ENCODE measurements around the gene C10orf105. TPM values are rescaled to one million over a fixed set of nuclear protein-coding genes. Genes with fewer than 3 reads are reported as not detected.

C10orf105 gene
- total RNA-seq, 1 donor from 2014 or later, result not detected

DNA sequence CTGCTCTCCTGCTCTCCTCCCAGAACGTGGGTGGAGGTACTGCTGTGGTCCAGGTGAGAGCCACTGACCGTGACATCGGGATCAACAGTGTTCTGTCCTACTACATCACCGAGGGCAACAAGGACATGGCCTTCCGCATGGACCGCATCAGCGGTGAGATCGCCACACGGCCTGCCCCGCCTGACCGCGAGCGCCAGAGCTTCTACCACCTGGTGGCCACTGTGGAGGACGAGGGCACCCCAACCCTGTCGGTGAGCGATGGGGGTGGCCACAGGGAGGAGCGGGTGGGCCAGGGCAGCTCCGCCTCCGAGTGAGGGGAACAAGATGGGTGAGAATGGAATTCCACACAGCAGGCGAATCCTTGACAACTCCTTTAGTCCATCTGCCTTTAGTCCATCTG lies 22.1 kb upstream of the C10orf105 start:
- Mint-ChIP-seq H3K27me3 (ENCODE audit: unreplicated experiment) (peaks cover 5% of the 10 kb centered on the region), H3K4me1 (ENCODE audit: low read depth, unreplicated experiment) (peaks cover 5% of the 10 kb centered on the region), H3K4me3 (ENCODE audit: unreplicated experiment) (no peak overlapping the region), H3K27ac (ENCODE audit: unreplicated experiment) (no peak overlapping the region), H3K9me3 (ENCODE audit: unreplicated experiment) (peaks cover 6% of the 10 kb centered on the region), H3K36me3 (ENCODE audit: unreplicated experiment) (peaks cover 7% of the 10 kb centered on the region)
- no peak for DNase-seq
- TF ChIP-seq, protein P1, sequence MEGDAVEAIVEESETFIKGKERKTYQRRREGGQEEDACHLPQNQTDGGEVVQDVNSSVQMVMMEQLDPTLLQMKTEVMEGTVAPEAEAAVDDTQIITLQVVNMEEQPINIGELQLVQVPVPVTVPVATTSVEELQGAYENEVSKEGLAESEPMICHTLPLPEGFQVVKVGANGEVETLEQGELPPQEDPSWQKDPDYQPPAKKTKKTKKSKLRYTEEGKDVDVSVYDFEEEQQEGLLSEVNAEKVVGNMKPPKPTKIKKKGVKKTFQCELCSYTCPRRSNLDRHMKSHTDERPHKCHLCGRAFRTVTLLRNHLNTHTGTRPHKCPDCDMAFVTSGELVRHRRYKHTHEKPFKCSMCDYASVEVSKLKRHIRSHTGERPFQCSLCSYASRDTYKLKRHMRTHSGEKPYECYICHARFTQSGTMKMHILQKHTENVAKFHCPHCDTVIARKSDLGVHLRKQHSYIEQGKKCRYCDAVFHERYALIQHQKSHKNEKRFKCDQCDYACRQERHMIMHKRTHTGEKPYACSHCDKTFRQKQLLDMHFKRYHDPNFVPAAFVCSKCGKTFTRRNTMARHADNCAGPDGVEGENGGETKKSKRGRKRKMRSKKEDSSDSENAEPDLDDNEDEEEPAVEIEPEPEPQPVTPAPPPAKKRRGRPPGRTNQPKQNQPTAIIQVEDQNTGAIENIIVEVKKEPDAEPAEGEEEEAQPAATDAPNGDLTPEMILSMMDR (IDR thresholded peaks at IDR 0.05; ENCODE audit: partially characterized antibody, unreplicated experiment), result no peak

DNA sequence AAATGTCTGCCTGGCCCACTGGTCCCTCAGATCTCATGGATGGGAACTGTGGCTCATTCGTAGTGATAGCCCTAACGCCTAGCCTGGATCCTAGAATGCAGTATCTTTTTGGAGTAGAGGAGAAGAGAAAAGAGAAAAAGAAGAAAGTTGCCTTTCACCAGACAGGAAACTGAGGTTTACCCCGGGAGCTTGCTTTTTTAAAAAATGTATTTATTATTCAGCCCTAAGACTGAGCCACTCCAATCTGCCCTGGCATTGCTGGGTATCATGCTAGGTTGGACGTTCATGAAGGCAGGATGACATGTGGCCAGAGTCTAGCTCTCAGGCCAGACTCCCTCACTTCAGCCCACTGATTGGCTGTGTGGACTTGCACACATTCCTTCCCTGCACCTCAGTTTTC lies 21.5 kb upstream of the C10orf105 start:
- Mint-ChIP-seq H3K27ac (ENCODE audit: unreplicated experiment) (no peak overlapping the region), H3K9me3 (ENCODE audit: unreplicated experiment) (peaks cover 7% of the 10 kb centered on the region), H3K36me3 (ENCODE audit: unreplicated experiment) (peaks cover 7% of the 10 kb centered on the region), H3K4me1 (ENCODE audit: low read depth, unreplicated experiment) (peaks cover 6% of the 10 kb centered on the region), H3K27me3 (ENCODE audit: unreplicated experiment) (peaks cover 5% of the 10 kb centered on the region), H3K4me3 (ENCODE audit: unreplicated experiment) (no peak overlapping the region)
- DNase-seq, result no peak
- TF ChIP-seq, protein P1 (IDR thresholded peaks at IDR 0.05; ENCODE audit: partially characterized antibody, unreplicated experiment), result no peak

DNA sequence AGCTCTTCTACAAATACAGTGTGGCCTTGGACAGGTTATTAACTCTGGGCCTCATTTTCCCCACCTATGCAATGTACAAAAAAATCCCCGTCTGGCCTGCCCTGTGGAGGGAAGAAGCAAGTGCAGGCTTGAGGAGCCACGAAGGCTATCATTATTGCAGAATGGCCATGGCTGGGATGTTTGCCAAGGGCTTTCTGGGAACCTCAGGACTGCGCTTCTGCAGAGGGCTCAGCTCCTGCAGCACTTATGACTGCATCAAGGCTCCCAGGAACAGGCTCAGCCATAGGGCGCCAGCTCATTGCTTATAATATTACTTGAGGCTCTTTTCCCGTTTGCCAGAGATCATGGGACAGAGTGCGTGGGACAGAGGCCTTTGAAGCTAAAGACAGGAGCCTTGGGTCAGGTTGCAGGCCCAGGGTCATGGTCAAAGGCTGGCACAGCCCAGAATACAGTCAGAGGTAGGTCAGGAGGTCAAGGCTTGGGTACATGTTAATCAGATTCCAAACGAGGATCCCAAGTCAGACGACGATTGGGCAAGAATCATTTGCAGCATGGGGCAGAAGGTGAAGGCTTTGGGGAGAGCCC lies 20.6 kb upstream of the C10orf105 start:
- H3K27me3 Mint-ChIP-seq (ENCODE audit: unreplicated experiment), result peaks cover 5% of the 10 kb centered on the region

DNA sequence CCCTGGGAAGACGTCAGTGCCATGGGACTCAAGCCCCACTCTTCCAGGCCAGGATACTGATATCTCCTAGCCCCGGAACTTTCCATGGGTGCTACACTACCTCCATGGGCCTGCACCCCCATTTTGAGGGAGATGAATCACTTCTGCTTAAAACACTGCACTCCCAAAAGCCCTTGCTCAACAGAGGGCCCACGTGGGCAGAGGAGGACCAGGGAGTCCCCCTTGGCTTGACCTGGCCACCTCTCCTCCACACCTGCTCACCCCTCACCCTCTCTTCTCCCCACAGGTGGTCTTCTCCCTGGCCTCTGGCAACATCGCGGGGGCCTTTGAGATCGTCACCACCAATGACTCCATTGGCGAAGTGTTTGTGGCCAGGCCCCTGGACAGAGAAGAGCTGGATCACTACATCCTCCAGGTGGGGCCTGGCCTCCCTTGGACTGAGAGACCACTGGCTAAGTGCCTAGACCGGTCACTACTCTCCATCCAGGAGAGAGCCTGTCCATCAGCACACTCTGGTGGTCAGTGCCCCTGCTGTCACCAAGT lies 19.9 kb upstream of the C10orf105 start:
- Mint-ChIP-seq H3K27ac (ENCODE audit: unreplicated experiment) (no peak overlapping the region), H3K9me3 (ENCODE audit: unreplicated experiment) (peaks cover 7% of the 10 kb centered on the region), H3K36me3 (ENCODE audit: unreplicated experiment) (peaks cover 7% of the 10 kb centered on the region), H3K27me3 (ENCODE audit: unreplicated experiment) (peaks cover 5% of the 10 kb centered on the region), H3K4me1 (ENCODE audit: low read depth, unreplicated experiment) (peaks cover 6% of the 10 kb centered on the region), H3K4me3 (ENCODE audit: unreplicated experiment) (no peak overlapping the region)
- no peak for DNase-seq
- TF ChIP-seq, protein P1 (IDR thresholded peaks at IDR 0.05; ENCODE audit: partially characterized antibody, unreplicated experiment), result no peak

More for the DNA sequence above, 20.6 kb upstream of the C10orf105 start:
- peaks cover 6% of the 10 kb centered on the region for H3K4me1 Mint-ChIP-seq (ENCODE audit: low read depth, unreplicated experiment)
- no peak overlapping the region for H3K4me3 Mint-ChIP-seq (ENCODE audit: unreplicated experiment)
- H3K36me3 Mint-ChIP-seq (ENCODE audit: unreplicated experiment), result peaks cover 7% of the 10 kb centered on the region
- TF ChIP-seq, protein P1 (IDR thresholded peaks at IDR 0.05; ENCODE audit: partially characterized antibody, unreplicated experiment), result no peak
- no peak for DNase-seq
- H3K9me3 Mint-ChIP-seq (ENCODE audit: unreplicated experiment), result peaks cover 7% of the 10 kb centered on the region
- no peak overlapping the region for H3K27ac Mint-ChIP-seq (ENCODE audit: unreplicated experiment)

DNA sequence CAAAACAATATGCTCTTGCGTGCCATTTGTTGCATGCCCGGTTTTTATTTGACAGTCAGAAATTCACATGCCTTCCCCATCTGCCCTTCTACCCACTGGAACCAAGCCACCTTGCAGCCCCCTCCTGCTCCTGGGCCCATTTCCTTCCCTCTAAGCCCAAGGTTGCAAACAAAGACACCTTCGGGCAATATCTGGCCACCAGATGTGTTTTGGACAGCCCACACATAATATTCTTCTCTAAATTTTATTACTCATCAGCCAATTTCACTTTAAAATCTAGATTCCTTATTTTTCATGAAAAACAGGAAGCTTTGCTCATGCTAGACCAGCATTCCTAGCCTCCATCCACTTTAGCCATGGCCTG lies 18.2 kb upstream of the C10orf105 start:
- Mint-ChIP-seq H3K36me3 (ENCODE audit: unreplicated experiment) (peaks cover 7% of the 10 kb centered on the region), H3K4me1 (ENCODE audit: low read depth, unreplicated experiment) (peaks cover 6% of the 10 kb centered on the region), H3K4me3 (ENCODE audit: unreplicated experiment) (no peak overlapping the region), H3K27me3 (ENCODE audit: unreplicated experiment) (peaks cover 8% of the 10 kb centered on the region), H3K27ac (ENCODE audit: unreplicated experiment) (no peak overlapping the region), H3K9me3 (ENCODE audit: unreplicated experiment) (peaks cover 7% of the 10 kb centered on the region)
- DNase-seq, result no peak
- TF ChIP-seq, protein P1 (IDR thresholded peaks at IDR 0.05; ENCODE audit: partially characterized antibody, unreplicated experiment), result no peak
